CD4-positive, alpha-beta T cell (primary cell): ENCODE measurements around the gene PTBP3. TPM values are rescaled to one million over a fixed set of nuclear protein-coding genes. Genes with fewer than 3 reads are reported as not detected.

ENCODE experiments used
- ATAC-seq: fragments of 200-7000 bp; cut with Tn5 transposase; one replicate; pipeline ENCODE4 v1.10.0; 2022; ENCODE audit warnings: mild to moderate bottlenecking; ENCODE audit not compliant: poor library complexity
- CTCF ChIA-PET: fragments of 350-600 bp; sonication (Branson Sonifier 250); formaldehyde crosslinking; loops from one replicate; lab custom pipeline; 2021; ENCODE audit warnings: antibody characterized with exemption, inconsistent platforms; lab: Charles Lee
- POLR2A ChIA-PET: fragments of 350-600 bp; sonication (Branson Sonifier 250); formaldehyde crosslinking; loops from one replicate; lab custom pipeline; 2021; ENCODE audit warnings: antibody characterized with exemption, inconsistent platforms; lab: Charles Lee
- DNase-seq, 14 experiments: peaks; one replicate each; pipeline ENCODE4 v3.0.0-alpha.2; 2013 to 2020; ENCODE audit warnings: mixed read lengths in 2 of 14
- H3K27ac ChIP-seq, 2 donors: one replicate each; pipeline versions ENCODE4 v1.5.1 to v1.7.0; 2013; ENCODE audit warnings: low read length in 2 of 2, low read depth in 1 of 2, mild to moderate bottlenecking in 1 of 2
- H3K27me3 ChIP-seq, 2 experiments: 1 replicate in 1 of 2; 2 replicates in 1 of 2; pipeline versions ENCODE4 v1.6.1 to v1.7.0; 2013; ENCODE audit warnings: low read length in 2 of 2, control low read depth in 1 of 2, mild to moderate bottlenecking in 1 of 2, moderate library complexity in 1 of 2; ENCODE audit not compliant: insufficient read depth in 2 of 2, control insufficient read depth in 1 of 2
- H3K36me3 ChIP-seq: one replicate; pipeline ENCODE4 v1.6.1; 2013; ENCODE audit warnings: low read length, control low read depth; ENCODE audit not compliant: insufficient read depth
- H3K4me1 ChIP-seq: one replicate; pipeline ENCODE4 v1.6.1; 2013; ENCODE audit warnings: low read length, control low read depth; ENCODE audit not compliant: insufficient read depth
- H3K4me3 ChIP-seq: one replicate; pipeline ENCODE4 v1.5.1; 2013; ENCODE audit warnings: mild to moderate bottlenecking, low read length, moderate library complexity
- H3K9me3 ChIP-seq, 2 experiments: 1 replicate in 1 of 2; 2 replicates in 1 of 2; pipeline versions ENCODE4 v1.6.1 to v1.7.0; 2013; ENCODE audit warnings: low read length in 2 of 2, mild to moderate bottlenecking in 2 of 2, control low read depth in 1 of 2, moderate library complexity in 1 of 2; ENCODE audit not compliant: control insufficient read depth in 1 of 2, insufficient read depth in 1 of 2
- H3K27ac Mint-ChIP-seq: one replicate; pipeline ENCODE4 v1.8.0; 2020; ENCODE audit warnings: mixed read lengths
- H3K27me3 Mint-ChIP-seq: one replicate; pipeline ENCODE4 v1.8.0; 2021; ENCODE audit warnings: mixed read lengths
- H3K36me3 Mint-ChIP-seq: one replicate; pipeline ENCODE4 v1.8.0; 2021; ENCODE audit warnings: low read depth, mixed read lengths
- H3K4me1 Mint-ChIP-seq: one replicate; pipeline ENCODE4 v1.8.0; 2021; ENCODE audit warnings: low read depth, mixed read lengths
- H3K4me3 Mint-ChIP-seq: one replicate; pipeline ENCODE4 v1.8.0; 2020; ENCODE audit warnings: mild to moderate bottlenecking, mixed read lengths
- H3K9me3 Mint-ChIP-seq: one replicate; pipeline ENCODE4 v1.8.0; 2020; ENCODE audit warnings: mixed read lengths
- intact Hi-C, 2 experiments: fragments of 100-400 bp; cut with DNase I in 1 of 2; cut with micrococcal nuclease in 1 of 2; formaldehyde crosslinking; loops; one replicate each; pipeline versions ENCODE4 v1.15.1 to v1.9.0; 2023 to 2025; cut with DNase I, micrococcal nuclease
- total RNA-seq, 174 experiments: library from RNA in 2 of 174; stranded (reverse) in 2 of 174; gene quantifications; one replicate each; pipeline ENCODE4 v1.2.3 and lab custom pipeline; 2021 to 2026
- TF ChIP-seq, protein P1 (sequence below): fragments of 200-600 bp; IDR thresholded peaks from one replicate; pipeline ENCODE4 v1.8.0; 2022; ENCODE audit warnings: antibody characterized with exemption, mild to moderate bottlenecking

PTBP3 gene
- total RNA-seq, 2 experiments from 2014 or later = 100.0 to 110 TPM

DNA sequence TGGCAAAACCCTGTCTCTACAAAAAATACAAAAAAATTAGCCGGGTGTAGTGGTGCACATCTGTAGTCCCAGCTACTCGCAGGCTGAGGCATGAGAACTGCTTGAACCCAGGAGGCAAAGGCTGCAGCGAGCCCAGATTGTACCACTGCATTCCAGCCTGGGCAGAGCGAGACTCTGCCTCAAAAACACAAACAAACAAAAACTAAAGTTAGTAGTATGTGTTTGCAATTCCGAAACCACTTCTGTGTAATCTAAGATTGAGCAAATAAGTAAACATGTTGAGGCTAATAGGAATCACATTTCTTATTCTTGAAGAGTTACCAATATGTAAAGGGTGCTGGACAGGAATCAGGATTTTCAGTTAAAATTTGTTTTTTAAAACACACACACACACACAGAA lies 88.3 kb downstream of the PTBP3 start:
- intact Hi-C loops = no loop called here
- ChIA-PET CTCF (no interaction called here), POLR2A (no interaction called here)
- H3K27ac ChIP-seq = no peak overlapping the region
- TF ChIP-seq, protein P1, sequence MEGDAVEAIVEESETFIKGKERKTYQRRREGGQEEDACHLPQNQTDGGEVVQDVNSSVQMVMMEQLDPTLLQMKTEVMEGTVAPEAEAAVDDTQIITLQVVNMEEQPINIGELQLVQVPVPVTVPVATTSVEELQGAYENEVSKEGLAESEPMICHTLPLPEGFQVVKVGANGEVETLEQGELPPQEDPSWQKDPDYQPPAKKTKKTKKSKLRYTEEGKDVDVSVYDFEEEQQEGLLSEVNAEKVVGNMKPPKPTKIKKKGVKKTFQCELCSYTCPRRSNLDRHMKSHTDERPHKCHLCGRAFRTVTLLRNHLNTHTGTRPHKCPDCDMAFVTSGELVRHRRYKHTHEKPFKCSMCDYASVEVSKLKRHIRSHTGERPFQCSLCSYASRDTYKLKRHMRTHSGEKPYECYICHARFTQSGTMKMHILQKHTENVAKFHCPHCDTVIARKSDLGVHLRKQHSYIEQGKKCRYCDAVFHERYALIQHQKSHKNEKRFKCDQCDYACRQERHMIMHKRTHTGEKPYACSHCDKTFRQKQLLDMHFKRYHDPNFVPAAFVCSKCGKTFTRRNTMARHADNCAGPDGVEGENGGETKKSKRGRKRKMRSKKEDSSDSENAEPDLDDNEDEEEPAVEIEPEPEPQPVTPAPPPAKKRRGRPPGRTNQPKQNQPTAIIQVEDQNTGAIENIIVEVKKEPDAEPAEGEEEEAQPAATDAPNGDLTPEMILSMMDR = no peak
- no peaks in the 10 kb centered on the region for H3K4me1 ChIP-seq
- H3K36me3 Mint-ChIP-seq = peaks cover 72% of the 10 kb centered on the region
- H3K36me3 ChIP-seq = peaks cover 20% of the 10 kb centered on the region
- no peak overlapping the region for H3K4me3 Mint-ChIP-seq
- H3K4me3 ChIP-seq = no peak overlapping the region
- no peaks in the 10 kb centered on the region for H3K9me3 ChIP-seq
- no peaks in the 10 kb centered on the region for H3K27me3 ChIP-seq
- H3K27ac Mint-ChIP-seq = no peak overlapping the region
- ATAC-seq (no peak), DNase-seq (no peak)
- H3K27me3 Mint-ChIP-seq = no peaks in the 10 kb centered on the region
- peaks cover 9% of the 10 kb centered on the region for H3K4me1 Mint-ChIP-seq
- H3K9me3 Mint-ChIP-seq = no peaks in the 10 kb centered on the region

DNA sequence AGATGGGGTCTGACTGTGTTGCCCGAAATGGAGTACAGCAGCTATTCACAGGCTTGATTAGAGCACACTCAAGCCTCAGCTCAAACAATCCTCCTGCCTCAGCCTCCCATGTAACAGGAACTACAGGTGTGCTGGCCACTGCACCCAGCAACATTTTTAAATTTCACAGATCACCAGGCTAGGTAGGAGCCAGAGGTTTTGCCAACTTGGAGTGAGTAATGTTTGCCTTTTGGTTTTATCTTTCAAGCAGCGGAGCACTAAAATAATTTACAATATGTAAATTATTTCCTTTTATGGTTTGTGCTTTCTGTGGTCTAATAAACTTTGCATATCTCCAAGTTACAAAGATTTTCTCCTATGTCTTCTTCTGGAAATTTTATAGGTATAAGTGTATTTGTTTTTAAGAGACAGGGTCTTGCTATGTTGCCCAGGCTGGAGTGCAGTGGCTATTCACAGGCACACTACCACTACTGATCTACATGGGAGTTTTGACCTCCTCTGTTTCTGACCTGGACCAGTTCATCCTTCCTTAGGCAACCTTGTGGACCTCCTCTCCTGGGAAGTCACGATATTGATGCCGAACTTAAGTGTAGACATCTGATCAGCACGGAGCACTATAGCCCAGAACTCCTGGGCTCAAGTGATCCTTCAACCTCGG lies 91.1 kb downstream of the PTBP3 start:
- no peak overlapping the region for H3K4me3 ChIP-seq
- H3K27ac Mint-ChIP-seq = no peak overlapping the region
- no peaks in the 10 kb centered on the region for H3K27me3 Mint-ChIP-seq
- H3K9me3 Mint-ChIP-seq = no peaks in the 10 kb centered on the region
- H3K9me3 ChIP-seq = no peaks in the 10 kb centered on the region
- no peaks in the 10 kb centered on the region for H3K4me1 ChIP-seq
- ATAC-seq (no peak), DNase-seq (no peak)
- intact Hi-C loops = loop anchor here in 1 of 2 experiments (5.0 kb wide), 1 partner anchor 60 kb away; no protein-coding TSS in a partner anchor
- H3K36me3 Mint-ChIP-seq = peaks cover 80% of the 10 kb centered on the region
- no peak overlapping the region for H3K27ac ChIP-seq
- no peaks in the 10 kb centered on the region for H3K27me3 ChIP-seq
- POLR2A ChIA-PET = no interaction called here
- TF ChIP-seq, protein P1 = no peak
- peaks cover 15% of the 10 kb centered on the region for H3K36me3 ChIP-seq
- CTCF ChIA-PET = no interaction called here
- peaks cover 10% of the 10 kb centered on the region for H3K4me1 Mint-ChIP-seq
- H3K4me3 Mint-ChIP-seq = no peak overlapping the region

DNA sequence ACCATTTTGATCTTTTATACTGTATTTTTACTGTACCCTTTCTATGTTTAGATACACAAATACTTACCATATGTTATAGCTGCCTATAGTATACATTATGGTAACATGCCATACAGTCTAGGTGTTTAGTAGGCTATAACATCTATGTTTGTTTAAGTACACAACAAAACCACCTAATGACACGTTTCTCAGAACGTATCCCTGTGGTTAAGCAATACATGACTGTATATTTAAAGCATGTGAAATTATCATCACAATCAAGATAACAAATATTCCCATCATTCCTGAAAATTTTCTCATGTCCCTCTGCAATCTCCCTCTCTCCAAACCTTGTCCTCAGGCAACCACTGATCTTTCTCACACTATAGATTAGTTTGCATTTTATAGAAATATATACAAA lies 91.9 kb downstream of the PTBP3 start:
- Mint-ChIP-seq H3K36me3 (peaks cover 72% of the 10 kb centered on the region), H3K27ac (no peak overlapping the region), H3K9me3 (no peaks in the 10 kb centered on the region), H3K27me3 (no peaks in the 10 kb centered on the region), H3K4me3 (no peak overlapping the region), H3K4me1 (peaks cover 10% of the 10 kb centered on the region)
- no peaks in the 10 kb centered on the region for H3K4me1 ChIP-seq
- ChIA-PET POLR2A (no interaction called here), CTCF (interaction anchor here (0.7 to 1.3 kb wide), 2 partner anchors 25 to 156 kb away, joined by 3 to 4 read pairs; no protein-coding TSS in a partner anchor)
- TF ChIP-seq, protein P1 = no peak
- DNase-seq = no peak
- no peak overlapping the region for H3K27ac ChIP-seq
- H3K27me3 ChIP-seq = no peaks in the 10 kb centered on the region
- intact Hi-C loops = loop anchor here in 1 of 2 experiments (5.0 kb wide), 1 partner anchor 59 kb away; no protein-coding TSS in a partner anchor
- no peak overlapping the region for H3K4me3 ChIP-seq
- H3K36me3 ChIP-seq = peaks cover 15% of the 10 kb centered on the region
- no peak for ATAC-seq
- no peaks in the 10 kb centered on the region for H3K9me3 ChIP-seq
